ENCODE results near the gene TENM4. TPM values are rescaled to one million over a fixed set of nuclear protein-coding genes. Genes with fewer than 3 reads are reported as not detected.

TENM4 gene
- total RNA-seq, 1 donor: 10.4 TPM

DNA sequence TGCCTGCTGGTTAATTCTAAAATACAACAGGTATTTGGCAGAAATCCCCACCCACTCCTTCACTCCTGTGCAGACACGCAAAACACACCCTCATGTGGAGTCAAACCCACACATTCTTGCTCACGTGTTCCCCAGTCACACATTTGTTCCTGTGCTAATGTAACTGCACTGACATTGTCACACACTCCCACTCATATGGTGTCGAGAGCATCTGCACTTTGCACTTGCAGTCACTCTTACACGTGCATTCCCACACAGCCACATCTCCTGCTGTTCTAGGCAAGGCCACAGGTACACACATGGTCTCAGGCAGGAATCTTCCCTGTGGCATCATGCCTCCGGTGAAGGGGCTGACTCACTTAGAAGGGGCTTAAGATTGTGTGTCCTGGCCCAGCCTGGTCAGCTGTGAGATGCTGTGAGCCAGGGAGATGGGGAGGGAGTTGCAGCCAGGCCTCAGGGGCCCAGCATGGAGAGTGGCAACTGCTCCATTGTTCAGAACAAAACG lies 395.0 kb downstream of the TENM4 start:
- DNase-seq (ENCODE audit: low read depth): no peak
- TF ChIP-seq, protein P1, sequence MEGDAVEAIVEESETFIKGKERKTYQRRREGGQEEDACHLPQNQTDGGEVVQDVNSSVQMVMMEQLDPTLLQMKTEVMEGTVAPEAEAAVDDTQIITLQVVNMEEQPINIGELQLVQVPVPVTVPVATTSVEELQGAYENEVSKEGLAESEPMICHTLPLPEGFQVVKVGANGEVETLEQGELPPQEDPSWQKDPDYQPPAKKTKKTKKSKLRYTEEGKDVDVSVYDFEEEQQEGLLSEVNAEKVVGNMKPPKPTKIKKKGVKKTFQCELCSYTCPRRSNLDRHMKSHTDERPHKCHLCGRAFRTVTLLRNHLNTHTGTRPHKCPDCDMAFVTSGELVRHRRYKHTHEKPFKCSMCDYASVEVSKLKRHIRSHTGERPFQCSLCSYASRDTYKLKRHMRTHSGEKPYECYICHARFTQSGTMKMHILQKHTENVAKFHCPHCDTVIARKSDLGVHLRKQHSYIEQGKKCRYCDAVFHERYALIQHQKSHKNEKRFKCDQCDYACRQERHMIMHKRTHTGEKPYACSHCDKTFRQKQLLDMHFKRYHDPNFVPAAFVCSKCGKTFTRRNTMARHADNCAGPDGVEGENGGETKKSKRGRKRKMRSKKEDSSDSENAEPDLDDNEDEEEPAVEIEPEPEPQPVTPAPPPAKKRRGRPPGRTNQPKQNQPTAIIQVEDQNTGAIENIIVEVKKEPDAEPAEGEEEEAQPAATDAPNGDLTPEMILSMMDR (IDR thresholded peaks at IDR 0.05; ENCODE audit: insufficient read depth, low read depth, low read length): no peak
- H3K4me3 ChIP-seq (ENCODE audit: low read depth, low read length): no peak overlapping the region

DNA sequence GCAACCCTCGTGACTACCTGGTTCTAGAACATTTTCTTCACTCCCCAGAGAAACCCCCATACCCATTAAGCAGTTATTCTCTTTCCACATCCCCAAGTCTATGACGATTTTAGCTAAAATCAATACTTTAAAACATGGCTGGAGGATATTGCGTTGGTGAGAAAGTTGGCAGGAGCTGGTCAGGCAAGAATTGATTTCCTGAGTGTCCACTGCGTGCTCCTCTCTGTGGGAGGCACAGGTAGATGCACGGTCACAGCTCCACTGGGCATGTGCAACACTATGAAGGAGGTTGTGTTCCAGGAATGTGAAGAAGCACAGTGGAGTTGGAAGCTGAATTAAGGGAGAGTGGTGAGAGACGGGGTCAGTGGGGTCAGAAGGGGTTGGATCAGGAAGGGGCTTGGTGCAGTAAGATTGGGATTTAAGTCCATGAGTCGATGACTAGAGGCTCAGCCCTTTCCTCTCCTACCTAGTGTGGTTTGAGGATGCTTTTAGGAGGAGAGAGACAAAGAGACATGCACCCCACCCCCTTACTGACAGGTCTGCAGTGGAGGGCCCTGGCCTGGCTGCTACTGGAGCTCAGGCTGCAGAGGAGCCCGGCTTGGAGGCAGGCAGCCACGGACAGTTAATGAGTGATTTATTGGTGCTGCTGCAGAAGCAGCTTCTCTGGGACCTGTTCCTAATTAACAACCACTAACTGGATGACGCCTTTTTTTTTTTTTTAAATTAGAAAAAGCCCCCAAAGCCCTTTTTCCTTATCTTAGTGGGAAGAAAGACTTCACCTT lies 395.6 kb downstream of the TENM4 start:
- no peak overlapping the region for H3K4me3 ChIP-seq (ENCODE audit: low read depth, low read length)
- TF ChIP-seq, protein P1 (IDR thresholded peaks at IDR 0.05; ENCODE audit: insufficient read depth, low read depth, low read length): no peak
- DNase-seq (ENCODE audit: low read depth): no peak

DNA sequence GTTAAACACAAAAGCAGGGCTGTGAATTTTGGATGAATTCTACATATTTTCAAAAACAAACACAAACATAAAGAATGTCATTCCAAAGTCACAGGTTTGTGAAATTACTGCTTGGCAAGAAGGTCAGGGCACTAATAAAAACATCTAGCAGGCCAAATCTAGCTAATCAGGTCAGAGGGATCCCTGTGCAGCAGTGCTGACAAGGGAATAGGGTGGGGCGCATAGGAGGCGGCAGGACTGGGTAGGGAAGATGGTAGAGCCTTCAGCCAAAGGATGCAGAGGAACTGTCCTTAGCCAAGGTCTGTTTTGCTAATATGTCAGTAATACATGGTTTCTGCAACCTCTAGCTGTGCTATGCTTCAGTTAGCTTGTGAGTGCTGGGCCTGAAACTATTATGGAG lies 396.6 kb downstream of the TENM4 start:
- DNase-seq (ENCODE audit: low read depth): no peak
- H3K4me3 ChIP-seq (ENCODE audit: low read depth, low read length): no peak overlapping the region
- TF ChIP-seq, protein P1 (IDR thresholded peaks at IDR 0.05; ENCODE audit: insufficient read depth, low read depth, low read length): no peak

DNA sequence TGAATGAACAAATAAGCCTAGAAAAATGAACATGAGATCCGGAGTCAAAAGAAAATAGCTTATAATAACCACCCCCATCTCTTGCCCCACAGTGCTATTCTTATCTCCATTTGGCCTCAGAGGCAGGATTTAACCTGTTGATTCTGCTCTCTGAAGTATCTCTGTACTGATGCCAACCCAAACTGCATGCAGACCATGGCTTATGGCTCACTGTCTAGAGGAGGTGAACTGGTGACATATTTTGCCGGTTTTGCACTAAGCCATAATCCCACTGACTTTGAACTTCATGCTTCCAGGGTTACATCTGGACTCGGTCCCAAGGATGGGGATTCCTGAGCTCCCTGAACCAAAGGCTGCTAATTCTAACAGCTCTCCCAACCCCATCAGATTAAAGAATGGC lies 397.1 kb downstream of the TENM4 start:
- DNase-seq (ENCODE audit: low read depth): no peak
- H3K4me3 ChIP-seq (ENCODE audit: low read depth, low read length): no peak overlapping the region
- TF ChIP-seq, protein P1 (IDR thresholded peaks at IDR 0.05; ENCODE audit: insufficient read depth, low read depth, low read length): no peak

DNA sequence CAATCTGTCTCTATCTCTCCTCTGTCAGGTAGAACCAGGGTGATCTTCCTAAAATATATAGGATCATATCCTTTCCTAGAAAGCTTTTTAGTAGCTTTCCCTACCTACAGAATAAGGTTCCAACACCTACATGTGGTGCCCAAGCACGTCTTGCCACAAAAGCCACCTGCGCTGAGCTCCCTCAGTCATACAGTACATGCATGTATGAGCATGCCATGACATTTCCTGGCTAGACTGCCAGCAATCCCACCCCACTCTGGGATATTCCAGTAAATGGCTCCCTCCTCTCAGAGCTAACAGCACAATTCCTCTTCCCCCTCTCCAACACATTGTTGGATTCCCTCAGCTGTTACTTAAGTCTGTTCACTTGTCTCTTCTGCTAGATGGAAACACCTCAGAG lies 398.0 kb downstream of the TENM4 start:
- no peak for DNase-seq (ENCODE audit: low read depth)
- TF ChIP-seq, protein P1 (IDR thresholded peaks at IDR 0.05; ENCODE audit: insufficient read depth, low read depth, low read length): no peak

DNA sequence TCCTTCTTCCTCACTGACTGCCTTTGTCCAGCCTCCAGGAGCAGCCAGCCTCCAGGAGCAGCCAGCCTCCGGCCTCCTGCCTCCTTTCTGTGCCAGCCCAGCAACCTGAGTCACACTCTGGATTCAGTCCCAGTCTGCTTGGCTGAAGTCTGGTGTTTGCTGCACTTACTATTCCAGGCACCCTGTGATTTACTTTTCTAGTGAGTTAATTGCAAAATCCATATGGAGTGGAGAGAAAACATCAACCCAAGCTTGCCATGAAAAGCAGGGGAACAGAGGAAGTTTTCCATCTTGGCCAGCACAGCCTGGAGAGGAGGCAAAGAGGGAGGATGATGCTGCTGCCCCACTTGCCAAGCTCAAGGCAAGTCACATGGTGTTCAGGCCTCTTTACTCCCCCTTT lies 400.5 kb downstream of the TENM4 start:
- no peak for DNase-seq (ENCODE audit: low read depth)

More for the DNA sequence above, 398.0 kb downstream of the TENM4 start:
- no peak overlapping the region for H3K4me3 ChIP-seq (ENCODE audit: low read depth, low read length)

More for the DNA sequence above, 400.5 kb downstream of the TENM4 start:
- no peak overlapping the region for H3K4me3 ChIP-seq (ENCODE audit: low read depth, low read length)
- TF ChIP-seq, protein P1 (IDR thresholded peaks at IDR 0.05; ENCODE audit: insufficient read depth, low read depth, low read length): no peak
